ENCODE measurements around the gene FARP2. TPM values are rescaled to one million over a fixed set of nuclear protein-coding genes. Genes with fewer than 3 reads are reported as not detected.
"Not testable (repeated sequence)": the region's sequence is repeated elsewhere in the genome, so short reads cannot be mapped to it uniquely, and the experiment has no call there.

The FARP2 gene
- total RNA-seq, 2 experiments from 2014 or later = 24.0 to 25.4 TPM

GRCh38 chr2:241413501-241413900, 57.4 kb downstream of the FARP2 start:
- not testable (repeated sequence) for H3K9me3 Mint-ChIP-seq (ENCODE audit: low read depth)

GRCh38 chr2:241413929-241414580, 58.0 kb downstream of the FARP2 start:
- DNase-seq (no peak), ATAC-seq (no peak)
- H3K9me3 Mint-ChIP-seq (ENCODE audit: low read depth) = no peaks in the 10 kb centered on the region
- H3K4me3 Mint-ChIP-seq = no peak overlapping the region
- no peak overlapping the region for H3K27ac Mint-ChIP-seq
- H3K36me3 Mint-ChIP-seq = peaks cover 5% of the 10 kb centered on the region
- H3K27me3 Mint-ChIP-seq = no peaks in the 10 kb centered on the region
- CTCF ChIA-PET = no interaction called here
- no peaks in the 10 kb centered on the region for H3K4me1 Mint-ChIP-seq

More at GRCh38 chr2:241413501-241413900, 57.4 kb downstream of the FARP2 start:
- H3K4me3 Mint-ChIP-seq, H3K4me1 Mint-ChIP-seq, DNase-seq, CTCF ChIA-PET, H3K27ac Mint-ChIP-seq, H3K27me3 Mint-ChIP-seq, ATAC-seq, H3K36me3 Mint-ChIP-seq: not testable (repeated sequence)

GRCh38 chr2:241415196-241415595, 59.1 kb downstream of the FARP2 start:
- no peak for ATAC-seq
- no peaks in the 10 kb centered on the region for H3K4me1 Mint-ChIP-seq
- H3K4me3 Mint-ChIP-seq = no peak overlapping the region
- CTCF ChIA-PET = no interaction called here
- H3K36me3 Mint-ChIP-seq = peaks cover 9% of the 10 kb centered on the region
- no peak for DNase-seq
- no peaks in the 10 kb centered on the region for H3K27me3 Mint-ChIP-seq
- H3K9me3 Mint-ChIP-seq (ENCODE audit: low read depth) = no peaks in the 10 kb centered on the region
- H3K27ac Mint-ChIP-seq = no peak overlapping the region

GRCh38 chr2:241417626-241418025, 61.5 kb downstream of the FARP2 start:
- Mint-ChIP-seq H3K27me3 (no peaks in the 10 kb centered on the region), H3K27ac (no peak overlapping the region), H3K4me1 (no peaks in the 10 kb centered on the region), H3K9me3 (ENCODE audit: low read depth) (peaks cover 3% of the 10 kb centered on the region), H3K36me3 (peaks cover 26% of the 10 kb centered on the region), H3K4me3 (no peak overlapping the region)
- ATAC-seq (no peak), DNase-seq (no peak)
- CTCF ChIA-PET = no interaction called here

- no peak for ATAC-seq
- no peak for DNase-seq
- Mint-ChIP-seq H3K27me3 (no peaks in the 10 kb centered on the region), H3K4me3 (no peak overlapping the region), H3K36me3 (peaks cover 38% of the 10 kb centered on the region), H3K27ac (no peak overlapping the region), H3K4me1 (no peaks in the 10 kb centered on the region), H3K9me3 (ENCODE audit: low read depth) (peaks cover 16% of the 10 kb centered on the region)
- CTCF ChIA-PET = no interaction called here
These were observed 65.2 kb downstream of the FARP2 start for GRCh38 chr2:241421330-241421729.

GRCh38 chr2:241421942-241422341, 65.9 kb downstream of the FARP2 start:
- H3K27ac Mint-ChIP-seq, H3K27me3 Mint-ChIP-seq, DNase-seq, ATAC-seq, CTCF ChIA-PET, H3K4me3 Mint-ChIP-seq, H3K4me1 Mint-ChIP-seq: not testable (repeated sequence)
- Mint-ChIP-seq H3K36me3 (peaks cover 37% of the 10 kb centered on the region), H3K9me3 (ENCODE audit: low read depth) (peaks cover 16% of the 10 kb centered on the region)

- Mint-ChIP-seq H3K27ac (no peak overlapping the region), H3K4me3 (no peak overlapping the region), H3K36me3 (peaks cover 37% of the 10 kb centered on the region), H3K4me1 (no peaks in the 10 kb centered on the region), H3K9me3 (ENCODE audit: low read depth) (peaks cover 16% of the 10 kb centered on the region), H3K27me3 (no peaks in the 10 kb centered on the region)
- no peak for ATAC-seq
- no peak for DNase-seq
- CTCF ChIA-PET = no interaction called here
These were observed 66.3 kb downstream of the FARP2 start for GRCh38 chr2:241422350-241422749.

GRCh38 chr2:241423489-241423888, 67.4 kb downstream of the FARP2 start:
- H3K4me1 Mint-ChIP-seq, H3K27me3 Mint-ChIP-seq, DNase-seq, H3K4me3 Mint-ChIP-seq, CTCF ChIA-PET, H3K27ac Mint-ChIP-seq, ATAC-seq: not testable (repeated sequence)
- peaks cover 16% of the 10 kb centered on the region for H3K9me3 Mint-ChIP-seq (ENCODE audit: low read depth)
- peaks cover 37% of the 10 kb centered on the region for H3K36me3 Mint-ChIP-seq

- CTCF ChIA-PET = interaction anchor here (1.2 kb wide), 1 partner anchor 15 kb away, joined by 3 read pairs; no protein-coding TSS in a partner anchor
- DNase-seq (no peak), ATAC-seq (no peak)
- Mint-ChIP-seq H3K27ac (no peak overlapping the region), H3K36me3 (peaks cover 39% of the 10 kb centered on the region), H3K27me3 (no peaks in the 10 kb centered on the region), H3K4me3 (no peak overlapping the region), H3K9me3 (ENCODE audit: low read depth) (peaks cover 16% of the 10 kb centered on the region), H3K4me1 (no peaks in the 10 kb centered on the region)
These were observed 69.3 kb downstream of the FARP2 start for GRCh38 chr2:241425368-241425767.

GRCh38 chr2:241430178-241430577, 74.1 kb downstream of the FARP2 start:
- Mint-ChIP-seq H3K9me3 (ENCODE audit: low read depth) (peaks cover 2% of the 10 kb centered on the region), H3K4me3 (no peak overlapping the region), H3K36me3 (peaks cover 17% of the 10 kb centered on the region), H3K27ac (no peak overlapping the region), H3K27me3 (no peaks in the 10 kb centered on the region), H3K4me1 (no peaks in the 10 kb centered on the region)
- CTCF ChIA-PET = no interaction called here
- DNase-seq (no peak), ATAC-seq (no peak)

GRCh38 chr2:241432824-241433448, 76.9 kb downstream of the FARP2 start:
- H3K4me3 Mint-ChIP-seq = no peak overlapping the region
- CTCF ChIA-PET = no interaction called here

GRCh38 chr2:241437179-241437578, 81.1 kb downstream of the FARP2 start:
- Mint-ChIP-seq H3K27me3 (no peaks in the 10 kb centered on the region), H3K4me1 (peaks cover 11% of the 10 kb centered on the region), H3K27ac (no peak overlapping the region), H3K9me3 (ENCODE audit: low read depth) (no peaks in the 10 kb centered on the region), H3K4me3 (no peak overlapping the region), H3K36me3 (peaks cover 21% of the 10 kb centered on the region)
- no peak for ATAC-seq
- no peak for DNase-seq
- CTCF ChIA-PET = no interaction called here

More at GRCh38 chr2:241432824-241433448, 76.9 kb downstream of the FARP2 start:
- Mint-ChIP-seq H3K9me3 (ENCODE audit: low read depth) (no peaks in the 10 kb centered on the region), H3K36me3 (peaks cover 25% of the 10 kb centered on the region), H3K27ac (no peak overlapping the region), H3K27me3 (no peaks in the 10 kb centered on the region), H3K4me1 (no peaks in the 10 kb centered on the region)
- ATAC-seq = no peak
- no peak for DNase-seq

- DNase-seq (no peak), ATAC-seq (no peak)
- H3K27ac Mint-ChIP-seq = no peak overlapping the region
- H3K4me1 Mint-ChIP-seq = peaks cover 47% of the 10 kb centered on the region
- no peak overlapping the region for H3K4me3 Mint-ChIP-seq
- peaks cover 4% of the 10 kb centered on the region for H3K27me3 Mint-ChIP-seq
- no peaks in the 10 kb centered on the region for H3K9me3 Mint-ChIP-seq (ENCODE audit: low read depth)
- peaks cover 34% of the 10 kb centered on the region for H3K36me3 Mint-ChIP-seq
- CTCF ChIA-PET = no interaction called here
These were observed 85.4 kb downstream of the FARP2 start for GRCh38 chr2:241441492-241441891.

- peaks cover 14% of the 10 kb centered on the region for H3K27me3 Mint-ChIP-seq
- peak overlapping the region; percentile 17 for H3K4me3 Mint-ChIP-seq
- H3K36me3 Mint-ChIP-seq = peaks cover 28% of the 10 kb centered on the region
- H3K9me3 Mint-ChIP-seq (ENCODE audit: low read depth) = no peaks in the 10 kb centered on the region
- H3K4me1 Mint-ChIP-seq = peaks cover 47% of the 10 kb centered on the region
- DNase-seq = peak; percentile 92
- ATAC-seq = peak; percentile 75
- peak overlapping the region; percentile 52 for H3K27ac Mint-ChIP-seq
- CTCF ChIA-PET = interaction anchor here (0.9 to 1.3 kb wide), 2 partner anchors 66 to 365 kb away, joined by 3 read pairs; no protein-coding TSS in a partner anchor
These were observed 87.6 kb downstream of the FARP2 start for GRCh38 chr2:241443486-241444223.
